ENCODE results near the gene LACC1. TPM values are rescaled to one million over a fixed set of nuclear protein-coding genes. Genes with fewer than 3 reads are reported as not detected.

LACC1 gene
- total and polyA plus RNA-seq, 2 donors (not counting 3 experiments of a cell fraction or from before 2014, with no cell fraction given) = 1.2 to 4.0 TPM

- H4K20me1 ChIP-seq (replicated peaks; ENCODE audit: control insufficient read depth, extremely low read depth, insufficient read depth, low read length) = no peaks in the 10 kb centered on the region
- H3K9me1 ChIP-seq (replicated peaks; ENCODE audit: control insufficient read depth, extremely low read depth, insufficient read depth, low read length) = no peaks in the 10 kb centered on the region
- DNase-seq (ENCODE audit: low read depth, low spot score) (no peak), FAIRE-seq (no peak)
- no peaks in the 10 kb centered on the region for H3K9me3 ChIP-seq (replicated peaks; ENCODE audit: control insufficient read depth, insufficient read depth, low read length)
- BruUV-seq (replicated peaks) = no TSS peak
- CTCF ChIA-PET = no interaction called here
- no peaks in the 10 kb centered on the region for H3K4me1 ChIP-seq (ENCODE audit: control insufficient read depth, extremely low read depth, insufficient read depth, low read length)
- dilution Hi-C loops (cut with MboI; ENCODE audit: extremely low pct_ligation_motif_present, low sequenced_read_pairs) = no loop called here
- no peaks in the 10 kb centered on the region for H3K36me3 ChIP-seq (ENCODE audit: control insufficient read depth in 2 of 2, extremely low read depth in 1 of 2, insufficient read depth in 2 of 2, low read length in 2 of 2)
- POLR2A ChIA-PET = no interaction called here
- H3K4me2 ChIP-seq (ENCODE audit: insufficient read depth, low read length) = no peak overlapping the region
- no peak overlapping the region for H3K4me3 ChIP-seq (replicated peaks in 1 of 3; ENCODE audit: insufficient read depth in 1 of 3, low read depth in 1 of 3, low read length in 3 of 3)
- no peaks in the 10 kb centered on the region for H3K27me3 ChIP-seq (ENCODE audit: control insufficient read depth in 2 of 2, insufficient read depth in 2 of 2, low read length in 2 of 2)
- intact Hi-C loops (cut with micrococcal nuclease) = no loop called here
- no peak for TF ChIP-seq CTCF (IDR thresholded peaks at IDR 0.05; ENCODE audit: extremely low read depth in 1 of 2, insufficient read depth in 1 of 2, low read depth in 1 of 2, low read length in 2 of 2)
- TF ChIP-seq JUN (IDR thresholded peaks at IDR 0.05; ENCODE audit: borderline replicate concordance, insufficient read depth, insufficient read length, low read depth) = no peak
- no peak for TF ChIP-seq GATA2 (IDR thresholded peaks at IDR 0.05; ENCODE audit: insufficient read depth, insufficient read length, low read depth, low read length)
- TF ChIP-seq EZH2 (IDR thresholded peaks at IDR 0.05; ENCODE audit: borderline replicate concordance, low read depth, low read length, severe bottlenecking) = no peak
- TF ChIP-seq MYC (IDR thresholded peaks at IDR 0.05; ENCODE audit: low read depth, low read length) = no peak
- TF ChIP-seq MAX (IDR thresholded peaks at IDR 0.05; ENCODE audit: insufficient read depth, insufficient read length) = no peak
- no peak for TF ChIP-seq POLR2AphosphoS5 (IDR thresholded peaks at IDR 0.05; ENCODE audit: insufficient read depth, low read depth, low read length)
- no peak for TF ChIP-seq POLR2A (IDR thresholded peaks at IDR 0.05; ENCODE audit: low read depth, low read length)
- H3K27ac ChIP-seq (ENCODE audit: insufficient read depth, low read depth, low read length) = no peak overlapping the region
- H3K79me2 ChIP-seq (ENCODE audit: control insufficient read depth, insufficient read depth, low read length) = no peaks in the 10 kb centered on the region
- H2AFZ ChIP-seq (ENCODE audit: low read depth, low read length) = no peak overlapping the region
- no peak overlapping the region for H3K9ac ChIP-seq (replicated peaks; ENCODE audit: extremely low read depth, insufficient read depth, low read length)
Measured at GRCh38 chr13:43895940-43896339, 16.2 kb downstream of the LACC1 start.
